ENCODE data around the gene GPS2.

DNA sequence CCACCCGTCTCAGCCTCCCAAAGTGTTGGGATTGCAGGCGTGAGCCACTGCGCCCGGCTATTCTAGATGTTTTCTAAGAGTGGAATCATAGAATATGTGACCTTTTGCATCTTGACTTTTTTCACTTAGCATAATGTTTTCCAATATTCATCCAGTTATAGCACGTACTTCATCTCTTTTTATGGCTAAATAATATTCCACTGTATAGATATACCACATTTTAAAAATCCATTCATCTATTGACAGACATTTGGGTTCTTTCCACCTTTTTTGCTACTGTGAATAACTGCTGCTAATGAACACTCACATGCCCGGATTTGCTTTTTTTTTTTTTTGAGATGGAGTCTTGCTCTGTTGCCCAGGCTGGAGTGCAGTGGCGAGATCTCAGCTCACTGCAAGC lies 11.0 kb downstream of the GPS2 start:
- TF ChIP-seq, protein P1, sequence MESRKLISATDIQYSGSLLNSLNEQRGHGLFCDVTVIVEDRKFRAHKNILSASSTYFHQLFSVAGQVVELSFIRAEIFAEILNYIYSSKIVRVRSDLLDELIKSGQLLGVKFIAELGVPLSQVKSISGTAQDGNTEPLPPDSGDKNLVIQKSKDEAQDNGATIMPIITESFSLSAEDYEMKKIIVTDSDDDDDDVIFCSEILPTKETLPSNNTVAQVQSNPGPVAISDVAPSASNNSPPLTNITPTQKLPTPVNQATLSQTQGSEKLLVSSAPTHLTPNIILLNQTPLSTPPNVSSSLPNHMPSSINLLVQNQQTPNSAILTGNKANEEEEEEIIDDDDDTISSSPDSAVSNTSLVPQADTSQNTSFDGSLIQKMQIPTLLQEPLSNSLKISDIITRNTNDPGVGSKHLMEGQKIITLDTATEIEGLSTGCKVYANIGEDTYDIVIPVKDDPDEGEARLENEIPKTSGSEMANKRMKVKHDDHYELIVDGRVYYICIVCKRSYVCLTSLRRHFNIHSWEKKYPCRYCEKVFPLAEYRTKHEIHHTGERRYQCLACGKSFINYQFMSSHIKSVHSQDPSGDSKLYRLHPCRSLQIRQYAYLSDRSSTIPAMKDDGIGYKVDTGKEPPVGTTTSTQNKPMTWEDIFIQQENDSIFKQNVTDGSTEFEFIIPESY (IDR thresholded peaks at IDR 0.05): no peak
- TF ChIP-seq SP1 (IDR thresholded peaks at IDR 0.05; ENCODE audit: low read depth, low read length): no peak
- no peak for TF ChIP-seq POLR2A (IDR thresholded peaks at IDR 0.05; ENCODE audit: low read depth, low read length)
- TF ChIP-seq SPI1 (IDR thresholded peaks at IDR 0.05; ENCODE audit: borderline replicate concordance, insufficient read depth, low read depth, low read length): no peak
- TF ChIP-seq, protein P2, sequence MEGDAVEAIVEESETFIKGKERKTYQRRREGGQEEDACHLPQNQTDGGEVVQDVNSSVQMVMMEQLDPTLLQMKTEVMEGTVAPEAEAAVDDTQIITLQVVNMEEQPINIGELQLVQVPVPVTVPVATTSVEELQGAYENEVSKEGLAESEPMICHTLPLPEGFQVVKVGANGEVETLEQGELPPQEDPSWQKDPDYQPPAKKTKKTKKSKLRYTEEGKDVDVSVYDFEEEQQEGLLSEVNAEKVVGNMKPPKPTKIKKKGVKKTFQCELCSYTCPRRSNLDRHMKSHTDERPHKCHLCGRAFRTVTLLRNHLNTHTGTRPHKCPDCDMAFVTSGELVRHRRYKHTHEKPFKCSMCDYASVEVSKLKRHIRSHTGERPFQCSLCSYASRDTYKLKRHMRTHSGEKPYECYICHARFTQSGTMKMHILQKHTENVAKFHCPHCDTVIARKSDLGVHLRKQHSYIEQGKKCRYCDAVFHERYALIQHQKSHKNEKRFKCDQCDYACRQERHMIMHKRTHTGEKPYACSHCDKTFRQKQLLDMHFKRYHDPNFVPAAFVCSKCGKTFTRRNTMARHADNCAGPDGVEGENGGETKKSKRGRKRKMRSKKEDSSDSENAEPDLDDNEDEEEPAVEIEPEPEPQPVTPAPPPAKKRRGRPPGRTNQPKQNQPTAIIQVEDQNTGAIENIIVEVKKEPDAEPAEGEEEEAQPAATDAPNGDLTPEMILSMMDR (IDR thresholded peaks at IDR 0.05 in 2 of 3, conservative IDR thresholded peaks at IDR 0.05 in 1 of 3; ENCODE audit: control insufficient read depth in 2 of 3, extremely low read depth in 1 of 3, insufficient read depth in 1 of 3, low read depth in 3 of 3, low read length in 3 of 3): no peak
- no peak for TF ChIP-seq NR2C2 (IDR thresholded peaks at IDR 0.05; ENCODE audit: borderline replicate concordance, control insufficient read depth, insufficient read length, low read depth)
- TF ChIP-seq MYB (IDR thresholded peaks at IDR 0.05; ENCODE audit: borderline replicate concordance, low read depth, low read length): no peak
- no peak for TF ChIP-seq MAX (IDR thresholded peaks at IDR 0.05; ENCODE audit: low read depth, low read length)
- no peak for TF ChIP-seq BHLHE40 (IDR thresholded peaks at IDR 0.05; ENCODE audit: borderline replicate concordance in 1 of 2, low read depth in 2 of 2, low read length in 1 of 2)
- TF ChIP-seq SUZ12 (IDR thresholded peaks at IDR 0.05; ENCODE audit: unreplicated experiment): no peak
- TF ChIP-seq REST (IDR thresholded peaks at IDR 0.05; ENCODE audit: low read depth, low read length): no peak

Measured in GM12878 (cell line).